SU-DHL-6 (cell line): ENCODE measurements around the gene UXS1.

ENCODE experiments used
- H2AFZ ChIP-seq: fragments of 200-600 bp; sonication (generic); 2 replicates; pipeline ENCODE4 v1.6.1; 2014; ENCODE audit warnings: low read depth, mild to moderate bottlenecking, moderate library complexity, mixed read lengths, antibody characterized with exemption, low read length; ENCODE audit not compliant: severe bottlenecking
- H3F3A ChIP-seq: fragments of 200-600 bp; shearing (Covaris generic); 2 replicates; pipeline ENCODE4 v1.6.0; 2016; ENCODE audit warnings: antibody characterized with exemption, mild to moderate bottlenecking; ENCODE audit not compliant: insufficient read depth
- H3K27ac ChIP-seq: fragments of 200-600 bp; sonication (generic); 2 replicates; pipeline ENCODE4 v1.5.1; 2016; ENCODE audit warnings: low read depth, mild to moderate bottlenecking, low read length, moderate library complexity, mixed read lengths
- H3K27me3 ChIP-seq: fragments of 200-600 bp; sonication (generic), shearing (Covaris generic); 2 replicates; pipeline ENCODE4 v1.6.0; 2014; ENCODE audit warnings: mild to moderate bottlenecking, low read length
- H3K36me3 ChIP-seq: fragments of 200-600 bp; sonication (generic); 2 replicates; pipeline ENCODE4 v1.6.1; 2014; ENCODE audit warnings: mild to moderate bottlenecking, low read length, mixed read lengths
- H3K4me2 ChIP-seq: fragments of 300-600, 200-600 bp; shearing (Covaris generic), sonication (generic); 2 replicates; pipeline ENCODE4 v1.6.0; 2014; ENCODE audit warnings: low read length, low read depth, mild to moderate bottlenecking; ENCODE audit not compliant: poor library complexity, severe bottlenecking
- H3K4me3 ChIP-seq: fragments of 200-600 bp; sonication (generic); 2 replicates; pipeline ENCODE4 v1.5.1; 2014; ENCODE audit warnings: antibody characterized with exemption, low read length, mild to moderate bottlenecking, mixed read lengths; ENCODE audit not compliant: insufficient read depth, poor library complexity, severe bottlenecking
- H3K79me2 ChIP-seq: fragments of 200-600 bp; sonication (generic); 2 replicates; pipeline ENCODE4 v1.6.1; 2014; ENCODE audit warnings: mild to moderate bottlenecking, low read length, moderate library complexity; ENCODE audit not compliant: insufficient read depth
- H3K9ac ChIP-seq: fragments of 200-600 bp; sonication (generic); 2 replicates; pipeline ENCODE4 v1.7.0; 2014; ENCODE audit warnings: mild to moderate bottlenecking, low read length
- H3K9me2 ChIP-seq: fragments of 200-600 bp; sonication (generic); replicated peaks from 2 replicates; pipeline ENCODE4 v1.6.1; 2014; ENCODE audit warnings: low read length; ENCODE audit not compliant: insufficient read depth
- H3K9me3 ChIP-seq: fragments of 200-600 bp; sonication (generic); 2 replicates; pipeline ENCODE4 v1.6.1; 2014; ENCODE audit warnings: low read length, mixed read lengths; ENCODE audit not compliant: insufficient read depth
- H4K20me1 ChIP-seq: fragments of 200-600 bp; sonication (generic); 2 replicates; pipeline ENCODE4 v1.6.1; 2014; ENCODE audit warnings: low read depth, mild to moderate bottlenecking, antibody characterized with exemption, low read length, moderate library complexity, mixed read lengths
- CTCF ChIP-seq: fragments of 200-600 bp; sonication (generic); IDR thresholded peaks from one replicate; pipeline ENCODE4 v1.5.1; 2017; ENCODE audit warnings: antibody characterized with exemption, mild to moderate bottlenecking, low read length, moderate library complexity; ENCODE audit not compliant: insufficient read depth, poor library complexity, severe bottlenecking
- EZH2phosphoT487 ChIP-seq: fragments of 200-600 bp; sonication (generic), shearing (Covaris generic); conservative IDR thresholded peaks from 2 replicates; pipeline ENCODE4 v1.6.1; 2018; ENCODE audit warnings: mild to moderate bottlenecking, antibody characterized with exemption, low read length, moderate library complexity, mixed read lengths

UXS1 gene

GRCh38 chr2:106068451-106068850, 125.7 kb downstream of the UXS1 start:
- Histone ChIP-seq H3F3A (no peaks in the 10 kb centered on the region), H3K9ac (no peak overlapping the region), H2AFZ (no peak overlapping the region), H3K79me2 (no peaks in the 10 kb centered on the region), H3K36me3 (no peaks in the 10 kb centered on the region), H3K27me3 (no peaks in the 10 kb centered on the region), H3K4me3 (no peak overlapping the region), H3K4me2 (no peak overlapping the region), H3K9me2 (no peaks in the 10 kb centered on the region), H3K9me3 (no peaks in the 10 kb centered on the region), H4K20me1 (no peaks in the 10 kb centered on the region), H3K27ac (no peak overlapping the region)
- no peak for TF ChIP-seq EZH2phosphoT487
- no peak for TF ChIP-seq CTCF

DNA sequence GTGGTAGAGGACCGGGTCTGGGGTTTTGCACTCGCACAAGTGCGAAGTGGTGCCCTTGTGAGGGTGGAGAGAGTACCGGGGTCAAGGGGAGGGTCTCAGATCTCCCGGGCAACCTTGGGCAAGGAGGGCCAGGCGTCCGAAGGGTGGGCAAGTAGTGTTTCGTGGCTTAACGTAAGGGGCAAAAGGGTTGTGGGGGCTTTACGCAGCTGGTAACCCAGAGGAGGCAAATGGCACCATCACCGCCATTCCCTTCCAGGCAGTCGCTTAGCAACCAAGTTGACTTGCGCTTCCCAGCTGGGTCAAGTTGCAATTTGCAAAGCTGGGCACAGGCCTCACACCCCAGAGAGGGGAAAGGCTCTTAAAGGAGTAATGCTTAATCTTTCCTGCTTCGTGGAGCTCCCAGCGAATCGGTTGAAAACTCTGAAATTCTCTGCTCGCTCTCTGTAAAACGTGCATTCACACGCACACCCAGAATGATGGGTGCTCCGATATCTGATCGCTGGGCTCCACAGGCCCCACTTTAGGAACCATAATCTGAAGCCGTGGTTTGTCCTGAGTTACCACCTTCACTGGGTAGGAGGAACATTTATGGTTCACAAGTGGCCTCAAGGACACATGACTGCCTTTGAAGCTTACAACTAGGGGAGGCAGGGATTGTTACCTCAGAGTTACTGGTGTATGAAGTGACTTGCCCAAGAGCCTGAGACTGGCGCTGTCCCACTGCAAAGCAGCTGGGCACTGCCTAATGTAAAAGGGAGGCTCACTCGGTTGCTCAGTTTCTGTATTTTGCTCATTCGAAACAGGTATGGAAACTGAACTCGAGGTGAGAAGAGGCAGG, 127.9 kb downstream of the UXS1 start:
- Histone ChIP-seq H3F3A (no peaks in the 10 kb centered on the region), H3K9me3 (no peaks in the 10 kb centered on the region), H3K4me3 (no peak overlapping the region), H3K36me3 (no peaks in the 10 kb centered on the region), H3K9me2 (no peaks in the 10 kb centered on the region), H2AFZ (no peak overlapping the region), H3K9ac (no peak overlapping the region), H3K27me3 (no peaks in the 10 kb centered on the region), H3K27ac (no peak overlapping the region), H3K79me2 (no peaks in the 10 kb centered on the region), H4K20me1 (no peaks in the 10 kb centered on the region), H3K4me2 (no peak overlapping the region)
- TF ChIP-seq EZH2phosphoT487 (no peak), CTCF (no peak)

- no peak overlapping the region for H2AFZ ChIP-seq
- H3K27ac ChIP-seq = no peak overlapping the region
- H3K9me2 ChIP-seq = no peaks in the 10 kb centered on the region
- H3K9me3 ChIP-seq = no peaks in the 10 kb centered on the region
- no peak overlapping the region for H3K9ac ChIP-seq
- no peaks in the 10 kb centered on the region for H4K20me1 ChIP-seq
- TF ChIP-seq EZH2phosphoT487 (no peak), CTCF (no peak)
- H3K36me3 ChIP-seq = no peaks in the 10 kb centered on the region
- H3K27me3 ChIP-seq = no peaks in the 10 kb centered on the region
- no peak overlapping the region for H3K4me2 ChIP-seq
- H3K4me3 ChIP-seq = no peak overlapping the region
- no peaks in the 10 kb centered on the region for H3K79me2 ChIP-seq
- no peaks in the 10 kb centered on the region for H3F3A ChIP-seq
Measured at GRCh38 chr2:106065268-106065982, 128.7 kb downstream of the UXS1 start.
